Measurements from ENCODE around the gene GASK1B.

GASK1B gene

DNA sequence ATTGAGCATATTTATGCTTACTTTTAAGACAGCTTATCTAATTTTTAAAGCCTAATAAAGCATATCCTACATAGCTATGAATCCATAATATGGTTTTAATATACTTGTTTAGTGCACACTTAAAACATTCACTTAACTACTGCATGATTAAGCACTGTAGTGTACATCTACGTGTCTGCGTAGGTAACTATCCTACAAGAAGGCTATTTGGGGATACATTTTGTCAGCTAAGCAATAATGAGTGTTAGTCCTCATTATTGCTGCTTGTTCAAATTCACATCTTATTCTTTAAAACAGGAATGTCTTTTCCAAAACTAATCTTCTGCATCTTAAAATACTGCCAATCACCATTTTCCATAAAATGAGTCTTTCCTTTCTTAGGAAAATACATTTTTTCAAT is 38.6 kb downstream of the GASK1B start:
- no peak for DNase-seq

DNA sequence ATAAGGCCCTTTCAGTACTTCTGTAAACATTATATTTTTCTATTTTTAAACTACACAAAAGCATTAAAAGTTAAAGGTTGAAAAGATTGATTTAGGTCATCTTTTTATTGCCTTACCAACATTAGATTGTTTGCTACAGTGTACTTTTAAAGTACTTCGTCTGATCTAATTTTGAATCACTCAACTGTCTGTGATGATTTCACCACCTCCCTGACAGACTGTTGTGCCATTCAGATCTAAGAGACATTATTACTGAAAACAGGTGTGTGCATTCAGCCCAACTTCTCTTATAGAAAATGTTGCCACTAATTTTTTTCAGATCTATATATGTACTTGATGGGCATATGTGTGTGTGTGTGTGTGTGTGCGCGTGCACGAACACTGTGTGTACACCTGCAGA is 39.3 kb downstream of the GASK1B start:
- no peak for DNase-seq

DNA sequence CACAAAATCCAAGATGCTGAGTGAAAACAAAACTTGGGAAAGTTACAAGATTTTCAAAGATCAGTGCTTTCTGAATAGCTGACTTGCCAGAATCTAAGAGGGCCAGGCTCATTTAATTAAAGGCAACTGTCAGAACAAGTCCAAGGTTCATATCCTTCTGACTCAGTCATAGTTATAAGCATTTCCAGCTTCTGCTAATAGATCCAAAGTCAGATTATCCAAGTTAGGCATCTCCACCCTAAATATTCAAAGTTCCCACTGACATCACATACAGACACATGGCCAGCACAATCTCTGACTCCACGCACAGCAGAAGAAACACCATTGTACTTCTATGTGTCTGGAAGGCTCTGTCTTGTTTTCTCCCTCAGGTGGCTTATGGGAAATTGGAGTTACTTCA is 41.8 kb downstream of the GASK1B start:
- no peak for DNase-seq

DNA sequence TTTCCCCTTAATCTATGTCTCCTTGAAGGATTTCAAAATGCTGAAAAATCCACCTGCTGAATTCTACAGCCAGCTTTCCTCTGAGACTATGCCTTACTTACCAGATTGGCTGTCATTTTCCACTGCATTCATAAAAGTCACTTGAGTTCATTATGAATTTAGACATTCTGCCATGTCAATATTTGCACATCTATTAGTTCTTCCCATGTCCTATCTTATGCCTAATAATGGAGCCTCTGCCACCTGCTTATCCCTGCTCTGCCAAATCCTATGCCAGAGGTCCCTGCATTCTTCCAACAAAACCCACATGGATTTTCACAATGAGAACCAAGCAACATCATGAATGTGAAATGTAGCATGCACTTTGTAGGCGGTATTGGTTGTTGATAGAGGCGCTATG is 42.6 kb downstream of the GASK1B start:
- no peak for DNase-seq

DNA sequence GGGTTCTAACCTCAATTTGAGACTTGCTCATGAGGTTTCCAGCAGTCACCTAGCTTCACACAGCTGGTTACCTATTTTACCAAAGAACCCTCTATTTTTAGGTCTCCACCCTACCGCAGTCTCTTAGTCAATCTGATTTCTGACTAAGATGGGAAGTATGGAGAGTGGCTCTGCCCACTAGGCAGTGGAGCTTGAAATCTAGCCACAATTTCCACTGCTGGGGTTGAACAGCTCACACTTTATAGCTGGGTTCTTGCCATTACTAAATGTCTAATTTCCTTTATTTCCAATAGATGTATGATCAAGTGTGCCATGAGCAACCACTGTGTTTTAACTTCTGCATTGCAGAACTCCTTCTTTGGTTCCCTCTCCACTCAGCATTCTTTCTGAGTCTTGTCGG is 43.1 kb downstream of the GASK1B start:
- peak; percentile 42 for DNase-seq

DNA sequence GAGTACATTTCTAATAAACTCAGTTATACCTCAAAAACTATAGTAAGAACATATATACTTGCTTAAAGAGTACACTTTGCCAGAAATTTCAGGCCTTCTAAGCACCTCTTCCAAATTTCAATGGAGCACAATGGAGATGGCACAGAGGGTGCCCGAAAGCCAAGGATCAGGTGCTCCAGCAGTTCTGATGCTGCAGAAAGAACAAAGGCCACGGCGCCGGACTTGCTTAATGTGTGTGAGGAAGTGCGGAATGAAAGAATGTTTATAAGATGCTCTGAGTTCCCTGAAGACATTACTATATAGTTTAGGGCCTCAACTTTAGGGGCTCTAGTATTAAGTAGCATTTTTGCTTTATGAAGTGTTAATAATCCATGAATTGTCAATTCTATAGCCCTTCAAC is 44.3 kb downstream of the GASK1B start:
- no peak for DNase-seq

DNA sequence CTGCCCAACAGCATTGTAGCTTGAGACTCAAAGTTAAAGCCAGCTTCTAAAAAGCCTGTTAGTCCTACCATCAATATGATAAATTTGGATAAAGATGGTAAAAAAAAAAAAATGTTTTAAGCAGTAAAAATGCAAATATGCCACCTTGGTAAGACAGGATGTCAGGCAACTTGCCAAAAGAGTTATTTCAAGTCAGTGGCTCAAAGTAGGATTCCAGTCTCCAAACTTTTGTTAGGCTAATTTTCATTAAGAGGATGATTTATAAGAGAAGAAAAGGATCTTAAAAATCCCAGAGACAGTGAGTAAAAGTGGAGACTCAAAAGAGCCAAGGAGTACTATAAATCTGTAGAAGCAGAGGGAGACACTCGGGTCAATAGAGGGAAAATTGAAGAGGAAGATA is 47.5 kb downstream of the GASK1B start:
- DNase-seq: no peak
